Neural cell (in vitro differentiated cells): ENCODE results near the gene SOS1.

Experiments used
- EP300 ChIP-seq: fragments of 450-650 bp; conservative IDR thresholded peaks from 2 replicates; pipeline ENCODE4 v1.6.1; 2014; ENCODE audit warnings: antibody characterized with exemption, mild to moderate bottlenecking, moderate library complexity; ENCODE audit not compliant: poor library complexity, severe bottlenecking
- EZH2 ChIP-seq: fragments of 200-600, 300-800 bp; shearing (Covaris generic), sonication (generic); IDR thresholded peaks from 2 replicates; pipeline ENCODE4 v1.6.1; 2014; ENCODE audit warnings: antibody characterized with exemption, low read length, borderline replicate concordance, mild to moderate bottlenecking; ENCODE audit not compliant: insufficient read depth, poor library complexity, severe bottlenecking
- POLR2AphosphoS5 ChIP-seq: IDR thresholded peaks from 2 replicates; pipeline ENCODE4 v1.6.1; 2012
- RAD21 ChIP-seq: fragments of 450-650 bp; conservative IDR thresholded peaks from 2 replicates; pipeline ENCODE4 v1.6.1; 2014; ENCODE audit warnings: antibody characterized with exemption, mild to moderate bottlenecking, moderate library complexity
- SMC3 ChIP-seq: fragments of 450-650 bp; conservative IDR thresholded peaks from 2 replicates; pipeline ENCODE4 v1.6.1; 2014; ENCODE audit warnings: antibody characterized with exemption, mild to moderate bottlenecking, moderate library complexity; ENCODE audit not compliant: poor library complexity
- TAF1 ChIP-seq: IDR thresholded peaks from 2 replicates; pipeline ENCODE4 v1.6.1; 2012; ENCODE audit warnings: low read depth
- TF ChIP-seq, protein P1 (sequence below): fragments of 450-650 bp; IDR thresholded peaks from 2 replicates; pipeline ENCODE4 v1.5.1; 2014; ENCODE audit warnings: antibody characterized with exemption, mild to moderate bottlenecking, moderate library complexity; ENCODE audit not compliant: poor library complexity, severe bottlenecking
- TF ChIP-seq, protein P2 (sequence below): IDR thresholded peaks from 2 replicates; pipeline ENCODE4 v1.6.1; 2012; ENCODE audit warnings: borderline replicate concordance

- no peak for TF ChIP-seq TAF1
- no peak for TF ChIP-seq EP300
- TF ChIP-seq RAD21: no peak
- TF ChIP-seq, protein P1, sequence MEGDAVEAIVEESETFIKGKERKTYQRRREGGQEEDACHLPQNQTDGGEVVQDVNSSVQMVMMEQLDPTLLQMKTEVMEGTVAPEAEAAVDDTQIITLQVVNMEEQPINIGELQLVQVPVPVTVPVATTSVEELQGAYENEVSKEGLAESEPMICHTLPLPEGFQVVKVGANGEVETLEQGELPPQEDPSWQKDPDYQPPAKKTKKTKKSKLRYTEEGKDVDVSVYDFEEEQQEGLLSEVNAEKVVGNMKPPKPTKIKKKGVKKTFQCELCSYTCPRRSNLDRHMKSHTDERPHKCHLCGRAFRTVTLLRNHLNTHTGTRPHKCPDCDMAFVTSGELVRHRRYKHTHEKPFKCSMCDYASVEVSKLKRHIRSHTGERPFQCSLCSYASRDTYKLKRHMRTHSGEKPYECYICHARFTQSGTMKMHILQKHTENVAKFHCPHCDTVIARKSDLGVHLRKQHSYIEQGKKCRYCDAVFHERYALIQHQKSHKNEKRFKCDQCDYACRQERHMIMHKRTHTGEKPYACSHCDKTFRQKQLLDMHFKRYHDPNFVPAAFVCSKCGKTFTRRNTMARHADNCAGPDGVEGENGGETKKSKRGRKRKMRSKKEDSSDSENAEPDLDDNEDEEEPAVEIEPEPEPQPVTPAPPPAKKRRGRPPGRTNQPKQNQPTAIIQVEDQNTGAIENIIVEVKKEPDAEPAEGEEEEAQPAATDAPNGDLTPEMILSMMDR: no peak
- TF ChIP-seq, protein P2, sequence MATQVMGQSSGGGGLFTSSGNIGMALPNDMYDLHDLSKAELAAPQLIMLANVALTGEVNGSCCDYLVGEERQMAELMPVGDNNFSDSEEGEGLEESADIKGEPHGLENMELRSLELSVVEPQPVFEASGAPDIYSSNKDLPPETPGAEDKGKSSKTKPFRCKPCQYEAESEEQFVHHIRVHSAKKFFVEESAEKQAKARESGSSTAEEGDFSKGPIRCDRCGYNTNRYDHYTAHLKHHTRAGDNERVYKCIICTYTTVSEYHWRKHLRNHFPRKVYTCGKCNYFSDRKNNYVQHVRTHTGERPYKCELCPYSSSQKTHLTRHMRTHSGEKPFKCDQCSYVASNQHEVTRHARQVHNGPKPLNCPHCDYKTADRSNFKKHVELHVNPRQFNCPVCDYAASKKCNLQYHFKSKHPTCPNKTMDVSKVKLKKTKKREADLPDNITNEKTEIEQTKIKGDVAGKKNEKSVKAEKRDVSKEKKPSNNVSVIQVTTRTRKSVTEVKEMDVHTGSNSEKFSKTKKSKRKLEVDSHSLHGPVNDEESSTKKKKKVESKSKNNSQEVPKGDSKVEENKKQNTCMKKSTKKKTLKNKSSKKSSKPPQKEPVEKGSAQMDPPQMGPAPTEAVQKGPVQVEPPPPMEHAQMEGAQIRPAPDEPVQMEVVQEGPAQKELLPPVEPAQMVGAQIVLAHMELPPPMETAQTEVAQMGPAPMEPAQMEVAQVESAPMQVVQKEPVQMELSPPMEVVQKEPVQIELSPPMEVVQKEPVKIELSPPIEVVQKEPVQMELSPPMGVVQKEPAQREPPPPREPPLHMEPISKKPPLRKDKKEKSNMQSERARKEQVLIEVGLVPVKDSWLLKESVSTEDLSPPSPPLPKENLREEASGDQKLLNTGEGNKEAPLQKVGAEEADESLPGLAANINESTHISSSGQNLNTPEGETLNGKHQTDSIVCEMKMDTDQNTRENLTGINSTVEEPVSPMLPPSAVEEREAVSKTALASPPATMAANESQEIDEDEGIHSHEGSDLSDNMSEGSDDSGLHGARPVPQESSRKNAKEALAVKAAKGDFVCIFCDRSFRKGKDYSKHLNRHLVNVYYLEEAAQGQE: no peak
- no peak for TF ChIP-seq EZH2
- TF ChIP-seq SMC3: no peak
- no peak for TF ChIP-seq POLR2AphosphoS5
Observed at GRCh38 chr2:39033980-39034379, 86.9 kb downstream of the SOS1 start.
